OCI-LY1 (cell line): ENCODE data around the gene KCNIP3.

Experiments used
- H2AFZ ChIP-seq: fragments of 200-600 bp; sonication (generic), shearing (Covaris generic); 2 replicates; pipeline ENCODE4 v1.6.0; 2014; ENCODE audit warnings: antibody characterized with exemption, mild to moderate bottlenecking, low read length
- H3F3A ChIP-seq: fragments of 200-600 bp; sonication (generic), shearing (Covaris generic); 2 replicates; pipeline ENCODE4 v1.6.0; 2014; ENCODE audit warnings: mild to moderate bottlenecking, antibody characterized with exemption, low read length, moderate library complexity; ENCODE audit not compliant: insufficient read depth
- H3K27ac ChIP-seq: fragments of 200-600 bp; sonication (generic); 2 replicates; pipeline ENCODE4 v1.5.1; 2014; ENCODE audit warnings: low read length, mixed run types, mild to moderate bottlenecking, low read depth; ENCODE audit not compliant: poor library complexity, severe bottlenecking
- H3K27me3 ChIP-seq: fragments of 200-600 bp; sonication (generic); 2 replicates; pipeline ENCODE4 v1.6.0; 2014; ENCODE audit warnings: antibody characterized with exemption, mild to moderate bottlenecking, low read length, moderate library complexity; ENCODE audit not compliant: insufficient read depth
- H3K36me3 ChIP-seq: fragments of 200-600 bp; sonication (generic); 2 replicates; pipeline ENCODE4 v1.6.1; 2014; ENCODE audit warnings: mild to moderate bottlenecking, antibody characterized with exemption, low read length, moderate library complexity, mixed read lengths; ENCODE audit not compliant: insufficient read depth
- H3K4me1 ChIP-seq: fragments of 200-600 bp; sonication (generic); 2 replicates; pipeline ENCODE4 v1.5.1; 2014; ENCODE audit warnings: mild to moderate bottlenecking, low read length, moderate library complexity; ENCODE audit not compliant: insufficient read depth, severe bottlenecking
- H3K4me2 ChIP-seq: fragments of 200-600 bp; sonication (generic), shearing (Covaris generic); 2 replicates; pipeline ENCODE4 v1.6.1; 2014; ENCODE audit warnings: low read length
- H3K4me3 ChIP-seq: fragments of 200-600 bp; sonication (generic); 2 replicates; pipeline ENCODE4 v1.5.1; 2014; ENCODE audit warnings: low read length, low read depth, mild to moderate bottlenecking, mixed read lengths; ENCODE audit not compliant: poor library complexity, severe bottlenecking
- H3K79me2 ChIP-seq: fragments of 200-600 bp; shearing (Covaris generic); 2 replicates; pipeline ENCODE4 v1.6.1; 2016; ENCODE audit warnings: mixed run types, low read length, mixed read lengths; ENCODE audit not compliant: insufficient read depth
- H3K9ac ChIP-seq: fragments of 200-600 bp; sonication (generic), shearing (Covaris generic); 2 replicates; pipeline ENCODE4 v1.6.1; 2014; ENCODE audit warnings: mild to moderate bottlenecking, low read length, mixed read lengths
- H3K9me2 ChIP-seq: fragments of 200-600 bp; sonication (generic), shearing (Covaris generic); 2 replicates; pipeline ENCODE4 v1.6.1; 2014; ENCODE audit warnings: low read depth, mild to moderate bottlenecking, low read length, mixed read lengths
- H3K9me3 ChIP-seq: fragments of 200-600 bp; shearing (Covaris generic); 2 replicates; pipeline ENCODE4 v1.6.1; 2014; ENCODE audit warnings: low read length, mixed read lengths
- H4K20me1 ChIP-seq: fragments of 200-600 bp; sonication (generic), shearing (Covaris generic); 2 replicates; pipeline ENCODE4 v1.6.0; 2016; ENCODE audit warnings: mild to moderate bottlenecking, low read length; ENCODE audit not compliant: insufficient read depth
- CTCF ChIP-seq: fragments of 200-600 bp; sonication (generic), shearing (Covaris generic); IDR thresholded peaks from 2 replicates; pipeline ENCODE4 v1.5.1; 2017; ENCODE audit warnings: mild to moderate bottlenecking, antibody characterized with exemption, low read length, moderate library complexity, mixed read lengths
- EZH2 ChIP-seq: fragments of 200-600 bp; sonication (generic), shearing (Covaris generic); IDR thresholded peaks from 2 replicates; pipeline ENCODE4 v1.8.0; 2017; ENCODE audit warnings: borderline replicate concordance, mixed run types, mild to moderate bottlenecking, antibody characterized with exemption, low read length, moderate library complexity, mixed read lengths

The KCNIP3 gene

GRCh38 chr2:95281786-95282185 is 15.4 kb upstream of the KCNIP3 start:
- H3K79me2 ChIP-seq, result no peaks in the 10 kb centered on the region
- TF ChIP-seq CTCF (no peak), EZH2 (no peak)

GRCh38 chr2:95282458-95282857 is 14.7 kb upstream of the KCNIP3 start:
- no peaks in the 10 kb centered on the region for H3F3A ChIP-seq
- no peaks in the 10 kb centered on the region for H3K27me3 ChIP-seq
- no peaks in the 10 kb centered on the region for H3K79me2 ChIP-seq
- no peaks in the 10 kb centered on the region for H4K20me1 ChIP-seq
- H3K4me3 ChIP-seq, result no peak overlapping the region
- no peaks in the 10 kb centered on the region for H3K9me2 ChIP-seq
- H3K9ac ChIP-seq, result no peak overlapping the region
- no peaks in the 10 kb centered on the region for H3K4me1 ChIP-seq
- no peak overlapping the region for H3K27ac ChIP-seq
- no peaks in the 10 kb centered on the region for H3K36me3 ChIP-seq
- TF ChIP-seq CTCF (no peak), EZH2 (no peak)
- H3K4me2 ChIP-seq, result no peak overlapping the region
- no peak overlapping the region for H2AFZ ChIP-seq
- H3K9me3 ChIP-seq, result no peaks in the 10 kb centered on the region

More at GRCh38 chr2:95281786-95282185, 15.4 kb upstream of the KCNIP3 start:
- Histone ChIP-seq H3K4me1 (no peaks in the 10 kb centered on the region), H3K36me3 (no peaks in the 10 kb centered on the region), H3F3A (no peaks in the 10 kb centered on the region), H3K4me3 (no peak overlapping the region), H2AFZ (no peak overlapping the region), H3K9me2 (no peaks in the 10 kb centered on the region), H3K9ac (no peak overlapping the region), H3K27ac (no peak overlapping the region), H4K20me1 (no peaks in the 10 kb centered on the region), H3K27me3 (no peaks in the 10 kb centered on the region), H3K4me2 (no peak overlapping the region), H3K9me3 (no peaks in the 10 kb centered on the region)

GRCh38 chr2:95283562-95283961 is 13.6 kb upstream of the KCNIP3 start:
- Histone ChIP-seq H3F3A (no peaks in the 10 kb centered on the region), H3K9me3 (no peaks in the 10 kb centered on the region), H3K4me1 (no peaks in the 10 kb centered on the region), H2AFZ (no peak overlapping the region), H3K4me3 (no peak overlapping the region), H4K20me1 (no peaks in the 10 kb centered on the region), H3K36me3 (no peaks in the 10 kb centered on the region), H3K4me2 (no peak overlapping the region), H3K79me2 (no peaks in the 10 kb centered on the region), H3K9ac (no peak overlapping the region), H3K27me3 (no peaks in the 10 kb centered on the region), H3K27ac (no peak overlapping the region), H3K9me2 (no peaks in the 10 kb centered on the region)
- TF ChIP-seq CTCF (no peak), EZH2 (no peak)
